Astrocyte (in vitro differentiated cells and primary cell): ENCODE data around the gene ARSG. TPM values are rescaled to one million over a fixed set of nuclear protein-coding genes. Genes with fewer than 3 reads are reported as not detected.

Source experiments
- DNase-seq: peaks from one replicate; pipeline ENCODE4 v3.0.0-alpha.2; 2010; ENCODE audit warnings: low read depth
- FAIRE-seq: peaks from 2 replicates; lab custom pipeline; 2011; peaks lifted over from hg19 to GRCh38; lab: Jason Lieb, UNC
- H2AFZ ChIP-seq: 2 replicates; pipeline ENCODE4 v1.6.0; 2012; ENCODE audit warnings: low read depth, low read length, inconsistent platforms
- H3K27ac ChIP-seq: 2 replicates; pipeline ENCODE4 v1.5.1; 2011; ENCODE audit warnings: low read depth, low read length, inconsistent platforms
- H3K27me3 ChIP-seq: 2 replicates; pipeline ENCODE4 v1.6.0; 2011; ENCODE audit warnings: low read length, inconsistent platforms; ENCODE audit not compliant: insufficient read depth
- H3K36me3 ChIP-seq: 2 replicates; pipeline ENCODE4 v1.5.1; 2011; ENCODE audit warnings: low read length, inconsistent platforms; ENCODE audit not compliant: insufficient read depth
- H3K4me1 ChIP-seq: 2 replicates; pipeline ENCODE4 v1.5.1; 2011; ENCODE audit warnings: low read length, inconsistent platforms; ENCODE audit not compliant: insufficient read depth
- H3K4me2 ChIP-seq: 2 replicates; pipeline ENCODE4 v1.6.0; 2012; ENCODE audit warnings: low read length, inconsistent platforms
- H3K4me3 ChIP-seq: 2 replicates; pipeline ENCODE4 v1.5.1; 2011; ENCODE audit warnings: low read depth, mild to moderate bottlenecking, low read length, inconsistent platforms; ENCODE audit not compliant: insufficient read depth
- H3K79me2 ChIP-seq: 2 replicates; pipeline ENCODE4 v1.6.0; 2012; ENCODE audit warnings: mild to moderate bottlenecking, low read length, inconsistent platforms; ENCODE audit not compliant: insufficient read depth
- H3K9ac ChIP-seq: 2 replicates; pipeline ENCODE4 v1.6.0; 2012; ENCODE audit warnings: mild to moderate bottlenecking, low read length, inconsistent platforms
- H3K9me3 ChIP-seq: 2 replicates; pipeline ENCODE4 v1.5.1; 2012; ENCODE audit warnings: low read depth, mild to moderate bottlenecking, low read length, inconsistent platforms; ENCODE audit not compliant: insufficient read depth
- H4K20me1 ChIP-seq: 2 replicates; pipeline ENCODE4 v1.6.0; 2012; ENCODE audit warnings: low read length, inconsistent platforms; ENCODE audit not compliant: insufficient read depth
- H3K27ac Mint-ChIP-seq: one replicate; pipeline ENCODE4 v1.8.0; 2021; ENCODE audit warnings: mild to moderate bottlenecking, mixed read lengths; ENCODE audit not compliant: unreplicated experiment
- H3K27me3 Mint-ChIP-seq: one replicate; pipeline ENCODE4 v1.8.0; 2021; ENCODE audit warnings: low read depth, mixed read lengths; ENCODE audit not compliant: unreplicated experiment
- H3K36me3 Mint-ChIP-seq: one replicate; pipeline ENCODE4 v1.8.0; 2021; ENCODE audit warnings: low read depth, mixed read lengths; ENCODE audit not compliant: unreplicated experiment
- H3K4me1 Mint-ChIP-seq: one replicate; pipeline ENCODE4 v1.8.0; 2021; ENCODE audit warnings: low read depth, mixed read lengths; ENCODE audit not compliant: unreplicated experiment
- H3K4me3 Mint-ChIP-seq: one replicate; pipeline ENCODE4 v1.8.0; 2021; ENCODE audit warnings: mild to moderate bottlenecking, moderate library complexity, mixed read lengths; ENCODE audit not compliant: unreplicated experiment
- H3K9me3 Mint-ChIP-seq: one replicate; pipeline ENCODE4 v1.8.0; 2021; ENCODE audit warnings: mild to moderate bottlenecking, mixed read lengths; ENCODE audit not compliant: unreplicated experiment
- EZH2 ChIP-seq: IDR thresholded peaks from 2 replicates; pipeline ENCODE4 v1.6.1; 2012; ENCODE audit warnings: mild to moderate bottlenecking, low read length, inconsistent platforms; ENCODE audit not compliant: insufficient read depth
- total RNA-seq: library from RNA; stranded (reverse); gene quantifications from 2 replicates; pipeline ENCODE4 v1.2.1, GENCODE V29; 2021
- TF ChIP-seq, protein P1 (sequence below): IDR thresholded peaks from 2 replicates; pipeline ENCODE4 v1.5.1; 2011; ENCODE audit warnings: low read depth, mild to moderate bottlenecking, inconsistent platforms, low read length, moderate library complexity; ENCODE audit not compliant: insufficient read depth

The ARSG gene
- total RNA-seq, 1 donor from 2014 or later = 2.6 TPM

DNA sequence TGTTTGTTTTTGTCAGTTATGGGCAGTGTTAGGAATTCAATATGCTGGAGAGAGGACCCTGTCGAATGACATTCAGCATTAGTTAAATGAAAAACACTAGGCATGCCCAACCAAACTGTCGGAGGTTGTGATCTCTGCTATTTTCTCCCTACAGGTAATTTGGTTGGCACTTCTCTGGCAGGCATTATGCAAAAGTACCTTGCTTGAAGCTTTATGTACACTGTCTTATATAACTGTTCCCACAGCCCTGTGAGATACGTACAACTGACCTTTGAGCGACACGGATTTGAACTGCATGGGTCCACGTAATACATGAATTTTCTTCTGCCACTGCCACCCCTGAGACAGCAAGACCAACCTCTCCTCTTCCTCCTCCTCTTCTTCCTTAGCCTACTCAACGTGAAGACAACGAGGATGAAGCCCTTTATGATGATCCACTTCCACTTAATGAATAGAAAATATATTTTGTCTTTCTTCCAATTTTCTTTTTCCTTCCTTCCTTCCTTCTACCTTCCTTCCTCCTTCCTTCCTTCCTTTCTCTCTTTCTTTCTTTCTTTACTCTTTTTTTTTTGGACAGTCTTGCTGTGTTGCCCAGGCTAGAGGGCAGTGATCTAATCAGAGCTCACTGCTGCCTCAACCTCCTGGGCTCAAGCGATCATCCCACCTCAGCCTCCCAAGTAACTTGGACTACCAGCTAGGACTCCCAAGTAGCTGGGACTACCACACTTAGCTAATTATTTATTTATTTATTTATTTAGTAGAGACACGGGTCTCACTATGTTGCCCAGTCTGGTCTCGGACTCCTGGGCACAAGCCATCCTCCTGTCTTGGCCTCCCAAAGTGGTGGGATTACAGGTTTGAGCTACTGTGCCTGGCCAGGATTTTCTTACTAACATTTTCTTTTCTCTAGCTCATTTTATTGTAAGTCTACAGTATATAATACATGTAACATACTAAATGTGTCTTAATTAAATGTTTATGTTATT is 88.7 kb downstream of the ARSG start:
- FAIRE-seq (no peak), DNase-seq (no peak)
- Mint-ChIP-seq H3K27me3 (no peaks in the 10 kb centered on the region), H3K9me3 (no peaks in the 10 kb centered on the region), H3K4me3 (no peak overlapping the region), H3K27ac (no peak overlapping the region), H3K4me1 (peaks cover 24% of the 10 kb centered on the region), H3K36me3 (peaks cover 2% of the 10 kb centered on the region)
- Histone ChIP-seq H3K9ac (no peak overlapping the region), H3K27me3 (no peaks in the 10 kb centered on the region), H3K36me3 (no peaks in the 10 kb centered on the region), H3K4me1 (peaks cover 47% of the 10 kb centered on the region), H3K4me2 (no peak overlapping the region), H3K9me3 (no peaks in the 10 kb centered on the region), H4K20me1 (no peaks in the 10 kb centered on the region), H3K27ac (peak overlapping the region; percentile 63), H3K4me3 (no peak overlapping the region), H2AFZ (no peak overlapping the region), H3K79me2 (no peaks in the 10 kb centered on the region)
- no peak for TF ChIP-seq EZH2
- TF ChIP-seq, protein P1, sequence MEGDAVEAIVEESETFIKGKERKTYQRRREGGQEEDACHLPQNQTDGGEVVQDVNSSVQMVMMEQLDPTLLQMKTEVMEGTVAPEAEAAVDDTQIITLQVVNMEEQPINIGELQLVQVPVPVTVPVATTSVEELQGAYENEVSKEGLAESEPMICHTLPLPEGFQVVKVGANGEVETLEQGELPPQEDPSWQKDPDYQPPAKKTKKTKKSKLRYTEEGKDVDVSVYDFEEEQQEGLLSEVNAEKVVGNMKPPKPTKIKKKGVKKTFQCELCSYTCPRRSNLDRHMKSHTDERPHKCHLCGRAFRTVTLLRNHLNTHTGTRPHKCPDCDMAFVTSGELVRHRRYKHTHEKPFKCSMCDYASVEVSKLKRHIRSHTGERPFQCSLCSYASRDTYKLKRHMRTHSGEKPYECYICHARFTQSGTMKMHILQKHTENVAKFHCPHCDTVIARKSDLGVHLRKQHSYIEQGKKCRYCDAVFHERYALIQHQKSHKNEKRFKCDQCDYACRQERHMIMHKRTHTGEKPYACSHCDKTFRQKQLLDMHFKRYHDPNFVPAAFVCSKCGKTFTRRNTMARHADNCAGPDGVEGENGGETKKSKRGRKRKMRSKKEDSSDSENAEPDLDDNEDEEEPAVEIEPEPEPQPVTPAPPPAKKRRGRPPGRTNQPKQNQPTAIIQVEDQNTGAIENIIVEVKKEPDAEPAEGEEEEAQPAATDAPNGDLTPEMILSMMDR = no peak

DNA sequence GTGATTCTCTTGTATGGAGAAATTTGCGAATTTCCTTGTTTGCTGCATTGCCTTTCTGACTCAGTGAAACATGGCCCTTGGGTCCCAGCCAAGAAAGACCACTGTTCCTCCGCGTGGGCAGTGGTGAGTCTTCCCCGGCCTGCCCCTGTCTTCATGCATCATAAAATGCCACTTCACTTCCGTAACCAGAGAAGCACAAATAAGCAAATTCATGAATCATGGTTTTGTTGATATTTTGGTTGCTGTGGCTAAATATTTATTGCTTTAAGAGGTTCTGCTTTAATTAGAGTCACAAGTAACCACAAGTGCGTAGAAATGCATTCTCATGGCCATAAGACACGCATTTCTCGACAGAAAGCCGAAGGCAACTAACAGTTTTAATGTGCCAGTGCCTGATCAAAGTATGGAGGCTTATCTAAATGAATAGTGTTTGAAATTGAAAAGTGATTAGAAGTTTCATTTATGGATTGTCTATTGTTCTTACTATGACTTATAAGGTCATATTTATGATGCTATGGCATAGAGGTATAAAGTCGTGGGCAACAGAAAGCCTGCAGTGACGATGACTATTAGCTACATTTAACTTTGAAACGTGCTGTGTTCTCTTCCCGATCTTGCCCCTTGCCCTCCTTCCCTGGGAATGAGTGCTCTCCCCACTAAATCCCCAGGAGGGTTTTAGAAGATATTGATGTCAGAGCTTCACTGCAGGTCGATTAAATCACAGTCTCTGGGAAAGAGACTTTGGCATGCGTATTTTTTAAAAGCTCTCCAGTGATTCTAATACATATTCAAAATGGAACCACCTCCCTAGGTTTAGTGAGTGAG is 90.0 kb downstream of the ARSG start:
- peak overlapping the region; percentile 63 for H3K27ac ChIP-seq
- peaks cover 47% of the 10 kb centered on the region for H3K4me1 ChIP-seq
- H2AFZ ChIP-seq = no peak overlapping the region
- H3K4me3 Mint-ChIP-seq = no peak overlapping the region
- peaks cover 2% of the 10 kb centered on the region for H3K36me3 Mint-ChIP-seq
- no peaks in the 10 kb centered on the region for H3K36me3 ChIP-seq
- no peak overlapping the region for H3K4me3 ChIP-seq
- H3K9me3 ChIP-seq = no peaks in the 10 kb centered on the region
- H3K9me3 Mint-ChIP-seq = no peaks in the 10 kb centered on the region
- FAIRE-seq = no peak
- H3K4me2 ChIP-seq = peak overlapping the region; percentile 53
- peaks cover 3% of the 10 kb centered on the region for H3K27me3 Mint-ChIP-seq
- no peaks in the 10 kb centered on the region for H3K27me3 ChIP-seq
- no peak overlapping the region for H3K27ac Mint-ChIP-seq
- peak; percentile 96 for DNase-seq
- H3K4me1 Mint-ChIP-seq = peaks cover 24% of the 10 kb centered on the region
- H3K9ac ChIP-seq = peak overlapping the region; percentile 9
- no peaks in the 10 kb centered on the region for H3K79me2 ChIP-seq
- no peak for TF ChIP-seq EZH2
- TF ChIP-seq, protein P1 = no peak
- no peaks in the 10 kb centered on the region for H4K20me1 ChIP-seq
